ENCODE measurements around the gene CAMTA1.

CAMTA1 gene

DNA sequence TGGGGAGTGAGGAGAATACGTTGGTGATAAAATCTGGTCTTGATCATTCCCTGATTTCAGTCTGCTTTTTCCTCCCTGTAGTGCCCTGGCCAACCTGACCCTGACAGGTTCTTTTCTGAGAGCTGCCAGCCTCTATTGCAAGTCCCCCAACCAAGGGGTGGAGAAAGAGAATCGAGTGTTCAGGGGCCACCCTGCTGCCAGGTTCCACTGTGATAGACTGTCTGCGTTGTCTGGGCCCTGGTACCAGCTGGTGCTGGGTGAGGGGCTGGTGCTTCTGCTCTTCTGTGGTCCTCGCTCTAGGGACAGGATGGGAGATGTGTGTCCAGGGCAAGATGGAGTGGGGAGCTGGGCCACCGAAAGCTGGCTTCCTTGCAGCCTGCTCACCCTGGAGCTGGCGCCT is 214.6 kb downstream of the CAMTA1 start:
- DNase-seq (ENCODE audit: low read depth), result no peak

DNA sequence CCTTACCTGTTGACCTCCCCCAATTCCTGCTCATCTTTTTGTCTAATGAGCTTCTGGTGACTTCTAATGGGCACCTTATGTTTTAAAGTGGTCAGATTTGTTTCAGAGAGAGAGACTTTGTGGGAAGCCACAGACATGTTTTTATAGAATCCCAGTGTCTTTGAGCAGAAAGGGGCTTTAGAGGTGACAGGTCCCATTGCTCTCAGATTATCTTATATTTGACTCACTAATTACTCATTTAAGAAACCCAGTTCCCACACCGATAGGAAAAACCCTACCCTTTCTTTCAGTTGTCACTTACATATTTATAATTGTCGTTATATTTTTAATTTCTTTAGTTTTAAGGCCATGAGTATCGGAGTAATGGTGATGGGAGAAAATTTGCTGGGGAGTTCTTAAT is 215.5 kb downstream of the CAMTA1 start:
- H3K4me3 ChIP-seq (ENCODE audit: low read length), result no peak overlapping the region
- no peak for DNase-seq (ENCODE audit: low read depth)
- TF ChIP-seq, protein P1, sequence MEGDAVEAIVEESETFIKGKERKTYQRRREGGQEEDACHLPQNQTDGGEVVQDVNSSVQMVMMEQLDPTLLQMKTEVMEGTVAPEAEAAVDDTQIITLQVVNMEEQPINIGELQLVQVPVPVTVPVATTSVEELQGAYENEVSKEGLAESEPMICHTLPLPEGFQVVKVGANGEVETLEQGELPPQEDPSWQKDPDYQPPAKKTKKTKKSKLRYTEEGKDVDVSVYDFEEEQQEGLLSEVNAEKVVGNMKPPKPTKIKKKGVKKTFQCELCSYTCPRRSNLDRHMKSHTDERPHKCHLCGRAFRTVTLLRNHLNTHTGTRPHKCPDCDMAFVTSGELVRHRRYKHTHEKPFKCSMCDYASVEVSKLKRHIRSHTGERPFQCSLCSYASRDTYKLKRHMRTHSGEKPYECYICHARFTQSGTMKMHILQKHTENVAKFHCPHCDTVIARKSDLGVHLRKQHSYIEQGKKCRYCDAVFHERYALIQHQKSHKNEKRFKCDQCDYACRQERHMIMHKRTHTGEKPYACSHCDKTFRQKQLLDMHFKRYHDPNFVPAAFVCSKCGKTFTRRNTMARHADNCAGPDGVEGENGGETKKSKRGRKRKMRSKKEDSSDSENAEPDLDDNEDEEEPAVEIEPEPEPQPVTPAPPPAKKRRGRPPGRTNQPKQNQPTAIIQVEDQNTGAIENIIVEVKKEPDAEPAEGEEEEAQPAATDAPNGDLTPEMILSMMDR (conservative IDR thresholded peaks at IDR 0.05; ENCODE audit: low read length), result no peak

More for the DNA sequence above, 214.6 kb downstream of the CAMTA1 start:
- H3K4me3 ChIP-seq (ENCODE audit: low read length), result no peak overlapping the region
- TF ChIP-seq, protein P1 (conservative IDR thresholded peaks at IDR 0.05; ENCODE audit: low read length), result no peak

DNA sequence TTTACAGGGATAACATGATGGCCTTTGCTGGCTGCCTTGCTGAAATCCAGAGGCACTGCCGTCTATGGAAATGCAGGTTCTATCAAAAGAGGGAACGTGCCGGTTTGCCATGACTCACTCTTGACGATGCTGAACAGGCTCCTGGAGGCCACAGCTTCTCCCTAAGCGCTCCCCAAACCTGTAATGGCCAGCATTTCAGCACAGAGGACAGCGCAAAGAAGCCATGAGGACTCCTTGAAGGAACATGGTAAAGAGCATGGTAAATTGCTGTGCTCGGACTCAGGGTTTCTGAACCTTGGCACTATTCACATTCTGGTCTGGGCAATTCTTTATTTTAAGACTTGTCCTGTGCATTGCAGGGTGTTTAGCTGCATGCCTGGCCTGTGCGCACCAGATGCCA is 217.5 kb downstream of the CAMTA1 start:
- H3K4me3 ChIP-seq (ENCODE audit: low read length), result no peak overlapping the region
- TF ChIP-seq, protein P1 (conservative IDR thresholded peaks at IDR 0.05; ENCODE audit: low read length), result no peak
- DNase-seq (ENCODE audit: low read depth), result no peak

DNA sequence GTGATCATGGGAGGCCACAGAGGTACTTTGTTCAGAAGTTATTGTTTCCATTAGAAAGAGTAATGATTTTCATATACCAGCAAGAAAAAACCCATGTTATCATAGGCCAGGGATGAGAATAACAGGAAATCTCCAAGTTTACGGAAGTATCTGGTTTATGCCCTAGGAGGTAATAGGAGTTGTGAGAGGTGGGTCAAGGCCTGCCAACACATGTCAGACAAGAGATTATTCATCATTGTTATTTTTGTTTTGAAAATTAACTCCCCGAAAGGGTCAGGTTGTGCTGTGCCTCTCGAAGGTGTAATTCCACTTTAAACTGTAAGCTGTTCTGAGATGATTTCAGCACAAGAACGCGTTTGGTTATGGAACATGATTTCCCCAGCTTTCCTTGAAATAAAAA is 218.4 kb downstream of the CAMTA1 start:
- TF ChIP-seq, protein P1 (conservative IDR thresholded peaks at IDR 0.05; ENCODE audit: low read length), result no peak
- no peak for DNase-seq (ENCODE audit: low read depth)

DNA sequence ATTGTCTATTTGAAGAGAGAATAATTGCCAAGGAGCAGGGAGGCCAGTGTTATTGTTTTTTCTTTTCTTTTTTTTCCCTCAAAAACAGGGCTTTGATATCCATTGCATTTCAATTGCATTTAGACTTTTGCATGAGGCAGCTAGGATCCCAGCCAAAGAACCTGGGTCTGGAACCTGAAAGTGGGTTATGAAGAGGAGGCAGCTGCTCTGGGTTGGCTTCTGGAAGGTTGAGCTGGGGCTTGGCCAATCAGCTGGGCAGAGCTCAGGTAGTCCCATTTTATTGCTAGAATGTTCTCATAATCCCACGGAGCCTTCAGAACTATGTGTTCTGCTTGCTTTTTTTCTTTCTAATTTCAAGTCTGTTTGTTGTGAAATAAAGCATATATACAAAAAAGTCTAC is 218.9 kb downstream of the CAMTA1 start:
- TF ChIP-seq, protein P1 (conservative IDR thresholded peaks at IDR 0.05; ENCODE audit: low read length), result no peak
- no peak for DNase-seq (ENCODE audit: low read depth)
- H3K4me3 ChIP-seq (ENCODE audit: low read length), result no peak overlapping the region

More for the DNA sequence above, 218.4 kb downstream of the CAMTA1 start:
- H3K4me3 ChIP-seq (ENCODE audit: low read length), result no peak overlapping the region

GRCh38 chr1:7005762-7006161 is 220.5 kb downstream of the CAMTA1 start:
- no peak for DNase-seq (ENCODE audit: low read depth)
- TF ChIP-seq, protein P1 (conservative IDR thresholded peaks at IDR 0.05; ENCODE audit: low read length), result no peak

DNA sequence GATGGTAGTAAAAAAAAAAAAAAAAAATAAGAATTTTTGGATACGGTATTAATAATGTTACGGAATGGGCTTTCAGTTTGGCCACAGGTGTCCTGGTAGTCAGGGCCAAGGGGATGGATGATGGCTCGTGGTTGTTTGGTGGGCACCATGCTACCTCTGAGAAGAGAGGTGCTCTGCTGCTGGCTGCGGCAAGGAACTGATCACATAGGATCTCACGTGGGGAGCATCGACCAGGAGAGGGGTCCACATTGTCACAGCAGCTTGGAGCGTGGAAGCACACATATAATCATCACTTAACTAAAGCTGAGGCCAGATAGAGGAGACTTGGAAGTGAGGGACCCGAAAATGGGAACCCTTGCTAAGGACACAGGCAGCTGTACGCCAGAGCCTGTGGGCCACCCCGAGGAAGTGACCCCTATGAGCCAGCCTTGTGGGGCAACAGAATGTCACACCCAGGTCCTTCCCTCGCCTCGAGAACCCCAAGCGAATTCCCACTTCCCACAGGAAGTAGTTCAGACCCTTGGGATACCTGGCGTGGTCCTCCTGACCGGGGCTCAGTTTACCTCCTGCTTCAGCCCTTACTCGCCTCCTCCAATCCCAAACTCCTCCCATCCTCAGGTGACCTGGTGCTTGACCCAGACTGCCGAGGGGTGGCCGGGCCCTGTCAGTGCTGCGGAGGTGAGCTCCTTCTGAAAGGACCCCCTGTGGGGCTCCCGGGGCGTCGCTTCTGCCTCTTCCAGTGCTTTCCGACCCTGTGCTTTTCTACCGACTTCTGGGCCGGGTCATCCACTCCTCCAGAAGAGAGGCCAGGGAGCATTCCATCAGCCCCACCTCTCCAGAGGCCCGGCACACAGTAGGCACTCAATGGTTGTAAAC is 222.0 kb downstream of the CAMTA1 start:
- TF ChIP-seq, protein P1 (conservative IDR thresholded peaks at IDR 0.05; ENCODE audit: low read length), result no peak
- no peak overlapping the region for H3K4me3 ChIP-seq (ENCODE audit: low read length)
- no peak for DNase-seq (ENCODE audit: low read depth)

More at GRCh38 chr1:7005762-7006161, 220.5 kb downstream of the CAMTA1 start:
- H3K4me3 ChIP-seq (ENCODE audit: low read length), result no peak overlapping the region
